HK-2 (cell line): ENCODE data around the gene KISS1.

ENCODE experiments used
- DNase-seq: peaks from one replicate; pipeline ENCODE4 v3.0.0-alpha.2; 2018; ENCODE audit not compliant: unreplicated experiment

The KISS1 gene

DNA sequence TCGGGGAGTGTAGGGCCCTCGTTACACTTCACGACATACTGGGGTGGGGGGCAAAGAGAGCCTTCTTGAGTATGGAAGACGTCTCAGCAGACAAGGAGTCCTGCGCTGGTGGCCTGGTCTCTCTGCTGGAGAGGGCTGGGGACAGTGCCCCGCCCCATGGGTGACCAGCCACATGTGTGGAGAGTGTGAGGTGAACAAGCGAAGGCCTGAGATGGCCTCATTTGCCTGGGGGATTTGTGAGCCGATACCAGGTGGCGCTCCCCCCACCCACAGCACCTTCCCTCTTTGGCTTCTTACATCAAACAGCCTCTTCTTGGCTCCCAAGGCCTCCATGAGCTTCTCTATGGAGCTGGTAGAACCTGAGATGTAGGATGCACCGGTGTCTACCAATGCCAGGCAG is 40.4 kb downstream of the KISS1 start:
- no peak for DNase-seq

DNA sequence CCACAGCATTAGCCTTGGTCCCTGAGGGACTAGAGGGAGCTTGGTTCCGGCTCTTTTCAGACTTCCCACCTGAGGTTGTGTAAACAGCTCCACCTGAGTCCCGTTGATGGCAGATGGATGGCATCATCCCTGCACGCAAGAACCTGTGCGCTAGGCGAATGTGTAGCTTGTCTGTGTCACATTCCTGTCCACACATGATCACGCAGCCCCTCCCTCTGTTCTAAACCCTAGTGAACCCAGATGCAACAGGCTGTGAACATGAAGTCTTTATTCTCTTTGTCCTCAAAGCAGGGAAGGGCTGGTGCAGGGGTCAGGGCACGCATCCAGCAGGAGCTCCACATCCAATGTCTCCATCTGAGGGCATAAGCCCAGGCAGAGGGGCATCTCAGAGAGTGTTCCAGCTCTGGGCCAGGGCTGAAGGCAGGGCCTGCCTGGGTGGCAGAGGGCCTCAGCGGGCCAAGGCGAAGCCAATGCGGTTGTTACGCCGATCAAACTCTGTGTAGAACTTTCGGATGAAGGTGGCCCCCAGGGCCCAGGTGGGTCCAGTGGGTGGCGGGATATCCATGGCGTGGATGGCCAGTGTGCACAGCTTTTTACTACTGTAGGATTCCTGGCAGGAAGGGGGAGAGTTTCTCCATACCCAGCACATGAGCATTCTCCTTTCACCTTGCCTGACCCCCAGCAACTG is 41.6 kb downstream of the KISS1 start:
- DNase-seq = no peak

- no peak for DNase-seq
Observed at GRCh38 chr1:204153667-204154066, 42.6 kb downstream of the KISS1 start.

DNA sequence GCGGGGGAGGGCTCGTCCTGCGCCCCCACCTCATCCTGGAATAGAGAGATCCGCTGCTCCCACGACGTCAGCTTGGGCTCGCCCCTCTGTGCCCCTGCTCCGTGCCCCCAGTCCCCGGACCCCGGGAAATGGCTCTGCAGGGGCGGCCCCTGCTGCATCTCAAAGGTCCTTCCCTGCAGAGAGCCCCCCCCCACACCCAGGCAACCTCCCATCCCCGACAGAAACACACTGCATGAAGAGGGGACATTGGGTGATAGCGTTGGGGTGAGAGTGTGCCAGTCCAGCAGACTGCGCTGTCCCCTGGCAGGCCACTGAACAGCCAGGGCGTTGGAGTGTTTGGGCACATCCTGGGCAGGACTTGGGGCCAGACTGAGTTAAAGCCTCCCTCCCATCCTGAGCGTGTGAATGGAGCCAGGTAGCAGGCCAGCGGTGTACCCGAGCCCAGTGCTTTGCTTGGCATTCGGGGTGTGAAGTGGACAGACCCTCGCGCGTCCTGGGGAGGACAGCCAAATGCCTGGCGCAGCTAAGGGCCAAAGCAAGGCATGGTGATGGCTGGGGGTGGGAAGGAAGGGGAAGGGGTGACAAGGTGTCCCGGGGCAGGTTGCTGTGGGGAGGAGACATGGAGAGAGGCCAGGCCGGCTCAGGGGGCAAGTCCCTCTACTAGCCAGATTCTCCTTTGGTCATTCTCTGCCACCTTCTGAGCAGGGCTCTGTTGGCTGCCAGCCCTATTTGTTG is 43.8 kb downstream of the KISS1 start:
- no peak for DNase-seq

- DNase-seq = peak; percentile 69
Observed at GRCh38 chr1:204151552-204152309, 44.6 kb downstream of the KISS1 start, which contains the start of gene ETNK2. Gene ETNK2, minus strand, starts transcription at chr1:204152044. Its CDS starts 192 bp downstream, at chr1:204151852.

GRCh38 chr1:204150702-204151551 is 45.4 kb downstream of the KISS1 start:
- DNase-seq = no peak

DNA sequence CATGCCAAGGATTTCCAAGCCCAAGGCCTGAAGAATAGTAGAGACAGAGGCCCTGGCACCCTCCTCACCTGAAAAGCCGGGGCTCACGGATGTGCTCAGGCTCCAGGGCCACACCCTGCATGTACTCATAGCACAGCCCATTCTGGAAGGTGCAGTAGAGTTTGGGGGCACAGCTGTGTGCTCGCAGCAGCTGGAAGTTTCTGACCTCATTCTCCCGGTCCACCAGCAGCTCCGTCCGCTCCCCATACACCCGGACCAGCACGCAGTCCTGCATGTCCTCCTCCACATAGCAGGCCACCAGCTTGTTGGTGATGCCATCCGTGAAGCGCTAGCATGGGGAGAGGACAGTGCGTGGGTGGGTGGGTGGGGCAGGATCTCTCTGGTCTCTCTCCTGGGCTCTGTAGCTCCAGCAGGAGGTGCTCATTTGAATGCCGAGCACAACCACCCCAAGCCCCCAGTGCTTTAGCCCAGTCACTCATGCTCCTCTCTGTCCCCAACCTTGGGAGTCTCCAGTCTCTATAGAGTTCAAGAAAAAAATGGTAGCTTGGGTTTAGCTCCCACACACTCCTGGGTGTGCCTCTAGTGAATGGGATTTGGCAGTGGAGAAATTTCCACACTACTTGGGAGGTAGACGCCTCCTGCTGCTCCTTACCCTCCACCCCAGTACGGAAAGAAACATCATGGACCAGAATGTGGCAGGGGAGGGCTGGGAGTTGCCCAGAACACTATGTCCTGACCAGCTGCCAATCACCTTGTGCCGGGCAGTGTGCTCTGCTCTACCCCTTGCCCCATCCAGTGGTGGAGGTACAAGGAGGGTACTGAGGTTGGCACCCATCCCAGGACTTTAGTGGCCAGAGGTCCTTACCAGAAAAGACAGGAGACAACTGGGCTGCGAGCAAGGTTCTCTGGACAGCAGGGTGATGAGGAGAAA is 46.4 kb downstream of the KISS1 start:
- no peak for DNase-seq

- no peak for DNase-seq
Observed at GRCh38 chr1:204149107-204149506, 47.2 kb downstream of the KISS1 start.

DNA sequence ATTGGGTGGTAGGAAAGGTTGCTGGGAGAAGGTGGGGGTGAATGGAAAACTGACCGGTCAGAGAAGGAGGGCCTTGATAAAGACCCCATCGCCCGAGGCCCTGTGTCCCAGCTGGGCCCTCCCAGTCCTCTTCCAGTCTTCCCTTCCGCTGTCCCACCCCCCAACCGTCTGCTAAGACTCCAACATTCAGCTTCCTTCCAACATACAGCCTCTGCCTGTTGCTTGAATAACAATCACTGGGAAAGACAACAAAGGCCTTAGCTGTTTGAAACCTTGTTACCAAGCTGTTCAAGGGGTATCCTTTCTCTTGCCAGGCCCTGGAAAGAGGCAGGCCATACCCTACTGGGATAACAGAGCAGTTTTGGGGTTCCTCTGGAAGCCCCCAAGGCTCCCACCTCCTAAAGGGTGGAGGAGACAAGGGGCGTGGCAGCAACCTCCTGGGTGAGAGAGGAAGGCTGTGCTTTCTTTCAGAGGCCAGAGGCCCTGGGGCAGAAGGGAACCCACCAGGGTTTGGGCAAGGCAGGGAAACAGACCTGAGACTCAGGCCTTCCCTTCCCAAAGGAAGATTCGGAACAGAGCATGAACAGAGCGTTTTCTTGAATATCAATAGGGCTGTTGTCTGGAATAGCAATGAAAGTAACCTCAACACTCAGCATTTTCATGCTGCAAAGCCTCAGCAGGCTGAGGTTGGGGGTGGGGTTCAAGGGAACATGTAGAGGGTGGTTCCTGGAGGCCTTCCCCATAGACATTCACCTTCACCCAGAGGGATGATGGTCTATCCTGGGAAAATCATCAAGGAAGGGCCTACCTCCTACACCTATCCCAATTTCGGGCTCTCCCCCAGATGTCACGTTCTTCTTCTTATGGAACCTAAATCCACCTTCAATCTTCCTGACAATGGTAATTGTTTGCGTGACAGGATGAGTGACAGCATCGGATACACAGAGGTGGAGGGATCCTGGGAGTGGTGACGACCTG is 48.6 kb downstream of the KISS1 start:
- DNase-seq = no peak

DNA sequence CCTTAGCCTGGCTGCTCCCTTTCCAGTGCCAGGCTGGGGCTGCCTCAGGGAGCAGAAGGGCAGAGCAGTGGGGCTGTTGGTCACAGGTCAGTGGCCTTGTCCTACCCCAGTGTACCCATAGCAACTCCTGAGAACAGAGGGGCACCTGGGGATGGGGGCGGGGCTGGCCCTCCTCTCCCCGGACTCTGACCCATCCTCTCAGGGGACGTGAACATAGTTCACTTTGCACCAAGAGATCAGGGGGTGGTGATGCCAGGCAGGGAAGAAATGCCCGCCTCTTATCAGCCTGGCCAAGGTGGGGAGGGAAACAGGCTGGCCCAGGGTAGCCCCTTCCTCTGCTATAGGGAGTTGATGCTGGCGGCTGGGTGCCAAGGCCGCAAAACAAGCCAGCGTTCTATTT is 49.3 kb downstream of the KISS1 start:
- no peak for DNase-seq

DNA sequence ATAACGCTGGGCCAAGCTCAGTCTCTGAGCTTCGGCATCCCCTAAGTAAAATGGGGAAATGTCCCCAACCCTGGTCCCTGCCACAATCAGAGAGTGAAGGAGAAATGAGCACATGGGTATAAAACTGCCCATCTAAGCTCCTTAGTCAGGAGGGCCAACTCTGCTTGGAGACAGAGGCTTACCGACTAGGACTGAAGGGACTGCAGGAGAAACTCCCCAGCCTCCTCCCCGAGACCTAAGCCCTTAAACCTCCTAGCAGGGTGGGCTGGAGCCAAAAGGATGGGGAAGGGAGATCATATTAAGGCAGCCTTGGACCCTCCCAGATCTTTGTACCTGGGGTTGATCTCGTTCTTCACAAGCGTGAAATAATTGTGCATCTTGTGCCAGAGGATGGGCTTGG is 50.0 kb downstream of the KISS1 start:
- DNase-seq = no peak

DNA sequence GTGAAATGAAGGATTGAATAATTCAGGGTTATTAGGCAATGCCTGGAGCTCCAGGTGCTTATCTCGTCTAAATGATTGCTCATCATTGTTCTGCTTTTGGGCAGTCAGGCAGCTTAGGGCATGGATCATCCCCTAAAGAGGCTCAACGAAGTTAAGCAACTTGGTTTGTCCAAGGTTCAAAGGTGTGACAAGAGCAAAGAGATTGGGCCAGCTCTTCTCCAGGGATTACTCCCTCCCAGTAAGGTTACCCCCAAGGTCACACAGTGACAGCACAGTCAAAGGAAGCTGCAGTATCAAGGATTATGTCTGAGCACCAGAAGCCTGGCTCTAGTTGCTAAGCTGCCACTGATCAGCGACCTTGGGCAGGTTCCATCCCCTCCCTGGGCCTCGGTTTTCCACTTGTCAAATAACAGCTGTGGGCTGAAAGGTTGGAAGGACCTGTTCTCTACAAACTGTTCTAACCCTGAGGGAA is 51.2 kb downstream of the KISS1 start:
- no peak for DNase-seq

GRCh38 chr1:204143276-204144041 is 52.8 kb downstream of the KISS1 start:
- DNase-seq = no peak

GRCh38 chr1:204142032-204142974 is 54.0 kb downstream of the KISS1 start:
- DNase-seq = no peak

DNA sequence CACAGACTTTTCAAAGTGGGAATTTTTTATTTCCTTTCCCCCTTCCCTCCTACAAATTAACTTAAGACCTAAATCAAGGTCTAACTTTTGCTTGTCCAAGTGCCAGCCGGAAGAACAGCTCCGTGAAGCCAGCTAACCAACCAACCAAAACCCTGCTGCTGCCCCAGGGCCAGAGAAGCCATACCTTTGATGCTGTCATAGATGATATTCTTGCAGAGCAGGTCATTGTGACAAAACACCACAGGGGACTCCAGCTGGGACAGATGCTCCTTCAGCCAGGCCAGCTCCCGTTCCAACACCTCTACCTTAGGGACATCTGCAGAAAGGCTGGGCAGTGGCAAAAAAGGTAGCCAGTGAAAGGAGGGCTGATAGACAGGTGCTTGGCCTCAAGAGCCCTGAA is 55.2 kb downstream of the KISS1 start:
- no peak for DNase-seq
